ENCODE data around the gene TMPRSS5.
"Not testable (repeated sequence)": the region's sequence is repeated elsewhere in the genome, so short reads cannot be mapped to it uniquely, and the experiment has no call there.

Gene TMPRSS5

GRCh38 chr11:113720478-113720877 is 14.4 kb upstream of the TMPRSS5 start:
- H3K27ac Mint-ChIP-seq; H3K4me1 Mint-ChIP-seq (ENCODE audit: low read depth); H3K4me3 Mint-ChIP-seq; H3K36me3 Mint-ChIP-seq (ENCODE audit: low read depth); DNase-seq (ENCODE audit: low spot score); H3K27me3 Mint-ChIP-seq (ENCODE audit: low read depth); H3K9me3 Mint-ChIP-seq: not testable (repeated sequence)

- Mint-ChIP-seq H3K9me3 (no peaks in the 10 kb centered on the region), H3K27me3 (ENCODE audit: low read depth) (no peaks in the 10 kb centered on the region), H3K4me1 (ENCODE audit: low read depth) (no peaks in the 10 kb centered on the region), H3K4me3 (no peak overlapping the region), H3K27ac (no peak overlapping the region), H3K36me3 (ENCODE audit: low read depth) (no peaks in the 10 kb centered on the region)
- DNase-seq (ENCODE audit: low spot score), result no peak
Observed at GRCh38 chr11:113715882-113716625, 9.9 kb upstream of the TMPRSS5 start.

- H3K27me3 Mint-ChIP-seq (ENCODE audit: low read depth), result no peaks in the 10 kb centered on the region
- DNase-seq (ENCODE audit: low spot score), result no peak
- H3K4me3 Mint-ChIP-seq, result no peak overlapping the region
- H3K27ac Mint-ChIP-seq, result no peak overlapping the region
- no peaks in the 10 kb centered on the region for H3K4me1 Mint-ChIP-seq (ENCODE audit: low read depth)
- no peaks in the 10 kb centered on the region for H3K36me3 Mint-ChIP-seq (ENCODE audit: low read depth)
- no peaks in the 10 kb centered on the region for H3K9me3 Mint-ChIP-seq
Observed at GRCh38 chr11:113715273-113715672, 9.2 kb upstream of the TMPRSS5 start.

- no peak for DNase-seq (ENCODE audit: low spot score)
- Mint-ChIP-seq H3K36me3 (ENCODE audit: low read depth) (peaks cover 4% of the 10 kb centered on the region), H3K27ac (no peak overlapping the region), H3K9me3 (peaks cover 27% of the 10 kb centered on the region), H3K27me3 (ENCODE audit: low read depth) (no peaks in the 10 kb centered on the region), H3K4me1 (ENCODE audit: low read depth) (no peaks in the 10 kb centered on the region), H3K4me3 (no peak overlapping the region)
Observed at GRCh38 chr11:113710989-113711388, 4.9 kb upstream of the TMPRSS5 start.

GRCh38 chr11:113703551-113703950 is 2.6 kb downstream of the TMPRSS5 start:
- not testable (repeated sequence) for DNase-seq (ENCODE audit: low spot score); H3K27me3 Mint-ChIP-seq (ENCODE audit: low read depth); H3K4me1 Mint-ChIP-seq (ENCODE audit: low read depth); H3K4me3 Mint-ChIP-seq; H3K36me3 Mint-ChIP-seq (ENCODE audit: low read depth); H3K27ac Mint-ChIP-seq
- H3K9me3 Mint-ChIP-seq, result peaks cover 19% of the 10 kb centered on the region

GRCh38 chr11:113701491-113701890 is 4.6 kb downstream of the TMPRSS5 start:
- Mint-ChIP-seq H3K9me3 (peaks cover 7% of the 10 kb centered on the region), H3K4me3 (no peak overlapping the region), H3K27me3 (ENCODE audit: low read depth) (no peaks in the 10 kb centered on the region), H3K4me1 (ENCODE audit: low read depth) (no peaks in the 10 kb centered on the region), H3K36me3 (ENCODE audit: low read depth) (no peaks in the 10 kb centered on the region), H3K27ac (no peak overlapping the region)
- DNase-seq (ENCODE audit: low spot score), result no peak

- Mint-ChIP-seq H3K9me3 (peaks cover 7% of the 10 kb centered on the region), H3K27me3 (ENCODE audit: low read depth) (no peaks in the 10 kb centered on the region), H3K4me1 (ENCODE audit: low read depth) (no peaks in the 10 kb centered on the region), H3K27ac (no peak overlapping the region), H3K4me3 (no peak overlapping the region), H3K36me3 (ENCODE audit: low read depth) (no peaks in the 10 kb centered on the region)
- no peak for DNase-seq (ENCODE audit: low spot score)
Observed at GRCh38 chr11:113698515-113698914, 7.6 kb downstream of the TMPRSS5 start.

- Mint-ChIP-seq H3K4me1 (ENCODE audit: low read depth) (no peaks in the 10 kb centered on the region), H3K27ac (no peak overlapping the region), H3K36me3 (ENCODE audit: low read depth) (no peaks in the 10 kb centered on the region), H3K27me3 (ENCODE audit: low read depth) (no peaks in the 10 kb centered on the region), H3K9me3 (peaks cover 7% of the 10 kb centered on the region), H3K4me3 (no peak overlapping the region)
- no peak for DNase-seq (ENCODE audit: low spot score)
Observed at GRCh38 chr11:113697756-113698407, 8.2 kb downstream of the TMPRSS5 start.

GRCh38 chr11:113697111-113697510 is 9.0 kb downstream of the TMPRSS5 start:
- no peak overlapping the region for H3K27ac Mint-ChIP-seq

GRCh38 chr11:113695207-113695606 is 10.9 kb downstream of the TMPRSS5 start:
- no peak overlapping the region for H3K4me3 Mint-ChIP-seq
- no peak for DNase-seq (ENCODE audit: low spot score)

More at GRCh38 chr11:113697111-113697510, 9.0 kb downstream of the TMPRSS5 start:
- H3K4me3 Mint-ChIP-seq, result no peak overlapping the region
- DNase-seq (ENCODE audit: low spot score), result no peak
- H3K4me1 Mint-ChIP-seq (ENCODE audit: low read depth), result no peaks in the 10 kb centered on the region
- peaks cover 5% of the 10 kb centered on the region for H3K9me3 Mint-ChIP-seq
- no peaks in the 10 kb centered on the region for H3K27me3 Mint-ChIP-seq (ENCODE audit: low read depth)
- no peaks in the 10 kb centered on the region for H3K36me3 Mint-ChIP-seq (ENCODE audit: low read depth)

GRCh38 chr11:113694390-113694789 is 11.7 kb downstream of the TMPRSS5 start:
- no peak for DNase-seq (ENCODE audit: low spot score)
- H3K4me3 Mint-ChIP-seq, result no peak overlapping the region

More at GRCh38 chr11:113695207-113695606, 10.9 kb downstream of the TMPRSS5 start:
- no peak overlapping the region for H3K27ac Mint-ChIP-seq
- H3K36me3 Mint-ChIP-seq (ENCODE audit: low read depth), result no peaks in the 10 kb centered on the region
- H3K27me3 Mint-ChIP-seq (ENCODE audit: low read depth), result no peaks in the 10 kb centered on the region
- no peaks in the 10 kb centered on the region for H3K4me1 Mint-ChIP-seq (ENCODE audit: low read depth)
- H3K9me3 Mint-ChIP-seq, result no peaks in the 10 kb centered on the region

GRCh38 chr11:113693030-113693429 is 13.1 kb downstream of the TMPRSS5 start:
- H3K9me3 Mint-ChIP-seq, result no peaks in the 10 kb centered on the region
- no peaks in the 10 kb centered on the region for H3K36me3 Mint-ChIP-seq (ENCODE audit: low read depth)
- no peak overlapping the region for H3K27ac Mint-ChIP-seq

More at GRCh38 chr11:113694390-113694789, 11.7 kb downstream of the TMPRSS5 start:
- H3K27me3 Mint-ChIP-seq (ENCODE audit: low read depth), result no peaks in the 10 kb centered on the region
- no peaks in the 10 kb centered on the region for H3K36me3 Mint-ChIP-seq (ENCODE audit: low read depth)
- no peaks in the 10 kb centered on the region for H3K9me3 Mint-ChIP-seq
- H3K4me1 Mint-ChIP-seq (ENCODE audit: low read depth), result no peaks in the 10 kb centered on the region
- no peak overlapping the region for H3K27ac Mint-ChIP-seq

GRCh38 chr11:113690619-113691569 is 15.2 kb downstream of the TMPRSS5 start:
- peaks cover 9% of the 10 kb centered on the region for H3K4me1 Mint-ChIP-seq (ENCODE audit: low read depth)
- no peaks in the 10 kb centered on the region for H3K36me3 Mint-ChIP-seq (ENCODE audit: low read depth)
- no peak overlapping the region for H3K27ac Mint-ChIP-seq
- peak; percentile 15 for DNase-seq (ENCODE audit: low spot score)
- H3K27me3 Mint-ChIP-seq (ENCODE audit: low read depth), result no peaks in the 10 kb centered on the region
- H3K4me3 Mint-ChIP-seq, result no peak overlapping the region
- no peaks in the 10 kb centered on the region for H3K9me3 Mint-ChIP-seq

More at GRCh38 chr11:113693030-113693429, 13.1 kb downstream of the TMPRSS5 start:
- Mint-ChIP-seq H3K4me1 (ENCODE audit: low read depth) (peaks cover 3% of the 10 kb centered on the region), H3K27me3 (ENCODE audit: low read depth) (no peaks in the 10 kb centered on the region), H3K4me3 (no peak overlapping the region)
- DNase-seq (ENCODE audit: low spot score), result no peak
